HG03565 (cell line): ENCODE measurements around the gene AATF.

ENCODE experiments used
- ATAC-seq: cut with Tn5 transposase; IDR thresholded peaks from one replicate; pipeline ENCODE4 v1.9.1; 2021; ENCODE audit warnings: mild to moderate bottlenecking, moderate library complexity; ENCODE audit not compliant: unreplicated experiment

AATF gene

GRCh38 chr17:36948717-36949460 lies at the start of gene AATF:
Gene AATF (plus strand): TSS chr17:36948954. CDS start chr17:36949126, 172 bp downstream.
- ATAC-seq: peak; percentile 83

GRCh38 chr17:36899250-36900159 lies 49.2 kb upstream of the AATF start:
- no peak for ATAC-seq

GRCh38 chr17:36900160-36900512 lies 48.6 kb upstream of the AATF start:
- ATAC-seq: no peak

- no peak for ATAC-seq
Observed at GRCh38 chr17:36901506-36901905, 47.2 kb upstream of the AATF start.

- ATAC-seq: no peak
Observed at GRCh38 chr17:36907407-36907806, 41.3 kb upstream of the AATF start.

- ATAC-seq: no peak
Observed at GRCh38 chr17:36910513-36910912, 38.2 kb upstream of the AATF start.

GRCh38 chr17:36911001-36911400 lies 37.8 kb upstream of the AATF start:
- no peak for ATAC-seq

- ATAC-seq: no peak
Observed at GRCh38 chr17:36913132-36913531, 35.6 kb upstream of the AATF start.

GRCh38 chr17:36918211-36918691 lies 30.5 kb upstream of the AATF start:
- ATAC-seq: no peak

GRCh38 chr17:36919407-36919968 lies 29.3 kb upstream of the AATF start:
- no peak for ATAC-seq

GRCh38 chr17:36920032-36921005 lies 28.4 kb upstream of the AATF start:
- ATAC-seq: no peak

GRCh38 chr17:36921095-36921851 lies 27.5 kb upstream of the AATF start:
- no peak for ATAC-seq

GRCh38 chr17:36922175-36922574 lies 26.6 kb upstream of the AATF start:
- ATAC-seq: no peak

- no peak for ATAC-seq
Observed at GRCh38 chr17:36923814-36924221, 24.9 kb upstream of the AATF start.

GRCh38 chr17:36926226-36926625 lies 22.5 kb upstream of the AATF start:
- ATAC-seq: no peak

- no peak for ATAC-seq
Observed at GRCh38 chr17:36926701-36927100, 22.1 kb upstream of the AATF start.

- ATAC-seq: no peak
Observed at GRCh38 chr17:36928471-36929345, 20.0 kb upstream of the AATF start.

GRCh38 chr17:36929851-36930582 lies 18.7 kb upstream of the AATF start:
- ATAC-seq: no peak
